A549 (cell line): ENCODE measurements around the gene GABRD. TPM values are rescaled to one million over a fixed set of nuclear protein-coding genes. Genes with fewer than 3 reads are reported as not detected.

Source experiments
- ATAC-seq, 2 experiments: fragments of 200-7000 bp in 1 of 2; fragments of >200 bp in 1 of 2; cut with Nextera tagmentation in 1 of 2; cut with Tn5 transposase in 1 of 2; 3 replicates each; pipeline versions ENCODE4 v1.8.0 to v1.9.1; 2018 to 2020; ENCODE audit warnings: mild to moderate bottlenecking in 1 of 2, moderate library complexity in 1 of 2
- CTCF ChIA-PET: fragments of 300-600 bp; sonication (Branson Sonifier 250); formaldehyde crosslinking; extraction: SDS; loops from one replicate; lab custom pipeline; 2021; ENCODE audit warnings: antibody characterized with exemption, inconsistent platforms; lab: Yijun Ruan, JAX
- POLR2A ChIA-PET: fragments of 350-600 bp; formaldehyde crosslinking; extraction: SDS; loops from one replicate; lab custom pipeline; 2021; ENCODE audit warnings: antibody characterized with exemption, inconsistent platforms; lab: Yijun Ruan, JAX
- DNase-seq, 2 experiments: peaks; one replicate each; pipeline versions ENCODE4 v3.0.0 to v3.0.0-alpha.2; 2011 to 2016; ENCODE audit warnings: low read depth in 1 of 2, low spot score in 1 of 2
- FAIRE-seq: peaks from 2 replicates; lab custom pipeline; 2011; peaks lifted over from hg19 to GRCh38; lab: Jason Lieb, UNC
- H3K27ac ChIP-seq, 2 experiments: fragments of >200 bp; sonication (Bioruptor Twin); formaldehyde crosslinking; 3 replicates each; pipeline ENCODE4 v1.5.1; 2016 to 2017
- H3K4me1 ChIP-seq: fragments of >200 bp; sonication (Bioruptor Twin); formaldehyde crosslinking; 3 replicates; pipeline ENCODE4 v1.6.1; 2016
- H3K4me2 ChIP-seq: fragments of >200 bp; sonication (Bioruptor Twin); formaldehyde crosslinking; 3 replicates; pipeline ENCODE4 v1.6.1; 2016
- H3K4me3 ChIP-seq: fragments of >200 bp; sonication (Bioruptor Twin); formaldehyde crosslinking; 3 replicates; pipeline ENCODE4 v1.5.1; 2016
- H3K9me3 ChIP-seq: fragments of >200 bp; sonication (Bioruptor Twin); formaldehyde crosslinking; 3 replicates; pipeline ENCODE4 v1.6.1; 2016
- BCL3 ChIP-seq: fragments of >200 bp; sonication (Bioruptor Twin); formaldehyde crosslinking; IDR thresholded peaks from 3 replicates; pipeline ENCODE4 v1.6.1; 2016
- CEBPB ChIP-seq, 2 experiments: fragments of >200 bp in 1 of 2; sonication (Bioruptor Twin) in 1 of 2; formaldehyde crosslinking in 1 of 2; IDR thresholded peaks; 2 replicates each; pipeline ENCODE4 v1.6.1; 2012 to 2016
- CHD2 ChIP-seq: fragments of 150-350 bp; IDR thresholded peaks from 2 replicates; pipeline ENCODE4 v1.6.1; 2014; ENCODE audit warnings: low read length; ENCODE audit not compliant: partially characterized antibody
- E2F6 ChIP-seq: IDR thresholded peaks from 2 replicates; pipeline ENCODE4 v1.6.1; 2012; ENCODE audit warnings: low read depth, borderline replicate concordance
- EHF ChIP-seq: fragments of 250-450 bp; sonication (Bioruptor Pico); IDR thresholded peaks from 2 replicates; pipeline ENCODE4 v1.5.0; 2020; ENCODE audit warnings: mild to moderate bottlenecking
- FOSL2 ChIP-seq, 2 experiments: fragments of 450-650 bp in 1 of 2; fragments of >200 bp in 1 of 2; sonication (Bioruptor Twin) in 1 of 2; formaldehyde crosslinking; IDR thresholded peaks; 2 replicates each; pipeline versions ENCODE4 v1.5.0 to v1.6.1; 2016 to 2020; ENCODE audit warnings: mild to moderate bottlenecking in 1 of 2, moderate library complexity in 1 of 2
- GATA3 ChIP-seq: IDR thresholded peaks from 2 replicates; pipeline ENCODE4 v1.6.1; 2012; ENCODE audit warnings: borderline replicate concordance
- HMGXB4 ChIP-seq: fragments of 250-450 bp; sonication (Bioruptor Pico); IDR thresholded peaks from 2 replicates; pipeline ENCODE4 v1.5.0; 2021; ENCODE audit warnings: mild to moderate bottlenecking, moderate library complexity, borderline replicate concordance
- HOXA7 ChIP-seq: fragments of 250-450 bp; sonication (Bioruptor Pico); IDR thresholded peaks from 2 replicates; pipeline ENCODE4 v1.5.0; 2020; ENCODE audit warnings: mild to moderate bottlenecking, moderate library complexity
- HOXB5 ChIP-seq: fragments of 250-450 bp; sonication (Bioruptor Pico); IDR thresholded peaks from 2 replicates; pipeline ENCODE4 v1.5.0; 2020; ENCODE audit warnings: mild to moderate bottlenecking, moderate library complexity
- JUNB ChIP-seq: fragments of >200 bp; sonication (Bioruptor Twin); formaldehyde crosslinking; IDR thresholded peaks from 2 replicates; pipeline ENCODE4 v1.6.1; 2016
- MAFK ChIP-seq: fragments of 450-650 bp; IDR thresholded peaks from 2 replicates; pipeline ENCODE4 v1.6.1; 2014; ENCODE audit not compliant: partially characterized antibody
- MAZ ChIP-seq: fragments of 150-350 bp; IDR thresholded peaks from 2 replicates; pipeline ENCODE4 v1.6.1; 2014; ENCODE audit warnings: antibody characterized with exemption, low read depth, low read length, borderline replicate concordance
- NR3C1 ChIP-seq: fragments of >200 bp; sonication (Bioruptor Twin); formaldehyde crosslinking; IDR thresholded peaks from 3 replicates; pipeline ENCODE4 v1.6.1; 2017
- PBX3 ChIP-seq: IDR thresholded peaks from 2 replicates; pipeline ENCODE4 v1.6.1; 2012
- PHF8 ChIP-seq: fragments of 200-600 bp; sonication (generic); IDR thresholded peaks from 2 replicates; pipeline ENCODE4 v1.6.1; 2016; ENCODE audit warnings: low read depth, mild to moderate bottlenecking, antibody characterized with exemption, moderate library complexity, borderline replicate concordance
- POLR2A ChIP-seq: IDR thresholded peaks from 2 replicates; pipeline ENCODE4 v1.6.1; 2012; ENCODE audit warnings: mild to moderate bottlenecking, low read length
- POLR2AphosphoS2 ChIP-seq: conservative IDR thresholded peaks from 2 replicates; pipeline ENCODE4 v1.6.1; 2012; ENCODE audit warnings: low read length, improper control_type of control experiment, inconsistent platforms
- RFX5 ChIP-seq: fragments of 450-650 bp; IDR thresholded peaks from 2 replicates; pipeline ENCODE4 v1.7.1; 2014; ENCODE audit warnings: antibody characterized with exemption, mild to moderate bottlenecking, moderate library complexity
- ZC3H11A ChIP-seq: fragments of 450-650 bp; IDR thresholded peaks from 2 replicates; pipeline ENCODE4 v1.6.1; 2014; ENCODE audit warnings: antibody characterized with exemption, mild to moderate bottlenecking
- ZFP36 ChIP-seq: fragments of 450-650 bp; IDR thresholded peaks from 2 replicates; pipeline ENCODE4 v1.6.1; 2014; ENCODE audit warnings: borderline replicate concordance; ENCODE audit not compliant: partially characterized antibody
- WGBS: methylation state at CpG from one replicate; pipeline ENCODE4 v1.1.6; 2017; ENCODE audit errors: missing lambda C conversion rate; 5-methylcytosine and 5-hydroxymethylcytosine counted together
- polyA plus RNA-seq, 4 experiments: library from polyadenylated mRNA; depleted of rRNA in 3 of 4; stranded (reverse); fragments of >200 nt; fragmentation: RNase III in 1 of 4; extraction: RNeasy Plus Mini Kit Qiagen cat#74134 plus additional on column Dnase treatment in 1 of 4; gene quantifications; 2 replicates in 3 of 4; 3 replicates in 1 of 4; pipeline ENCODE4 v1.2.3, GENCODE V29; 2011 to 2017

The GABRD gene
- polyA plus RNA-seq, 2 of the 4 experiments (the other 2 are of a cell fraction) = 0.12 to 0.52 TPM

GRCh38 chr1:2030076-2030871 lies 11.1 kb downstream of the GABRD start:
- no peak overlapping the region for H3K4me2 ChIP-seq
- FAIRE-seq (no peak), DNase-seq (no peak), ATAC-seq (no peak)
- no peaks in the 10 kb centered on the region for H3K9me3 ChIP-seq
- no peak overlapping the region for H3K4me3 ChIP-seq
- POLR2A ChIA-PET = no interaction called here
- no peak overlapping the region for H3K27ac ChIP-seq
- no peaks in the 10 kb centered on the region for H3K4me1 ChIP-seq
- CTCF ChIA-PET = interaction anchor here (2.9 to 3.8 kb wide), 2 partner anchors 10 to 15 kb away, joined by 10 to 20 read pairs; no protein-coding TSS in a partner anchor
- 70% methylated on average over 9 of the region's 42 CpGs for WGBS
- TF ChIP-seq POLR2A = no peak
- no peak for TF ChIP-seq CEBPB (IDR thresholded peaks at IDR 0.05)
- TF ChIP-seq JUNB = no peak
- no peak for TF ChIP-seq HOXA7 (CRISPR knock-in tag)
- no peak for TF ChIP-seq PBX3
- TF ChIP-seq E2F6 = no peak
- no peak for TF ChIP-seq NR3C1
- TF ChIP-seq RFX5 = no peak
- TF ChIP-seq CHD2 = no peak
- no peak for TF ChIP-seq MAFK
- TF ChIP-seq HMGXB4 (CRISPR knock-in tag) = no peak
- TF ChIP-seq PHF8 = no peak
- TF ChIP-seq GATA3 = no peak
- TF ChIP-seq HOXB5 = no peak

- ChIA-PET CTCF (interaction anchor here (2.9 to 3.8 kb wide), 3 partner anchors 8 to 72 kb away, joined by 10 to 20 read pairs (median 13); no protein-coding TSS in a partner anchor), POLR2A (no interaction called here)
- DNase-seq = no peak
- no peak; a peak in 1 of 6 replicates for ATAC-seq
- Histone ChIP-seq H3K27ac (no peak overlapping the region), H3K9me3 (no peaks in the 10 kb centered on the region), H3K4me1 (no peaks in the 10 kb centered on the region)
- WGBS = 65% methylated on average over 13 of the region's 33 CpGs
- TF ChIP-seq ZC3H11A (no peak), ZFP36 (no peak), POLR2AphosphoS2 (no peak), FOSL2 (IDR thresholded peaks at IDR 0.05) (no peak), FOSL2 (CRISPR knock-in tag; IDR thresholded peaks at IDR 0.05) (no peak), BCL3 (no peak), MAZ (no peak), EHF (CRISPR knock-in tag) (no peak)
- TF ChIP-seq, all 56 proteins: peak for 0
- FAIRE-seq = no peak
- no peak overlapping the region for H3K4me3 ChIP-seq
- no peak overlapping the region for H3K4me2 ChIP-seq
These were observed 12.7 kb downstream of the GABRD start for GRCh38 chr1:2031546-2032540.
